HG02981 (cell line): ENCODE measurements around the gene BBS9.
A peak's percentile ranks its signal among the peaks of the same experiment; 100 is the strongest.
"Not testable (repeated sequence)": the region's sequence is repeated elsewhere in the genome, so short reads cannot be mapped to it uniquely, and the experiment has no call there.

Source experiments
- ATAC-seq: cut with Tn5 transposase; IDR thresholded peaks from one replicate; pipeline ENCODE4 v1.9.1; 2021; ENCODE audit warnings: mild to moderate bottlenecking, moderate library complexity; ENCODE audit not compliant: unreplicated experiment

BBS9 gene

DNA sequence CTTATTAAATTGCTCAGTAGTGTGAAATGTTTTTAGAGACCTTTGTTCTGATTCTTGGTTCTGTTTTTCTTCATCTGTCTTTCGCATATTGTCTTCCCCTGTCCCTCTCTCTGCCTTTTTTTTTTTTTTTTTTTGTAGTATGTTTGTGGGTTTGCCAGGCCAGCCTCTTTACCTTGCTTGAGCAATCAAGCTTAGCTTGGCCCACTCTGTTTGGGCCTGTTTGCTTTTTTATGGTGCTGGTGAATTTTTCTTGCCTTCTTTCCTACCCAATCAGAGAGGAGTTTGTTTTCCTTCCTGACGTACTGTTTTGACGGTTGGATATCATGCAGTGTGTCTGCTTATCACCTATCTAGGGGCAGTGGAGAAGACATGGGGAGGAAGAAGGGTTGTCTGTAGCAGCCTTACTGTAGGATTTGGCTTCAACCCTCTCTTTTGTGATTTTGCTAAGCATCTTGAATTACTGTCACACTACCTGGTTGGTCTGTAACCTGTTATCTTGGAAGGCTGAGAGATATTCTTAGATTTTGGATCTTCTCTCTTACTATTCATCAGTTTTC is 64.0 kb downstream of the BBS9 start:
- no peak for ATAC-seq

DNA sequence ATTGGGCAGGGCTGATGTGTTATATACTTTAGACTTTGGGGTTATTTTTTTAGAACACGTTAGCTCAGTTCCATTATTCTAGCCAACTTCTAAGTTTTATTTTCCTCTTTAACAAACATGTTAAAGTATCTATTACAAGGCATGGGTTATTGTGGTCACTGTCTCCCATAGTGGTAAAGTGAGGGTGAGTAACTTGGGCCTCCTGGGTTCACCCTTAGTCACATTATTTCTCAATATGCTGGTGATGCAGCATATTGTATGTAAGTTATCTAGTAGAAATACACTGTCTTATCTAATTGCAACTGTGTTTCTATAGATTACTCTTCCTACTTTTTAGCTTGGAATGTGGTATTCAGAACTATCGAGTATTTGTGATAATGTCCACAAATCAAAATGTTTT is 65.9 kb downstream of the BBS9 start:
- no peak for ATAC-seq

DNA sequence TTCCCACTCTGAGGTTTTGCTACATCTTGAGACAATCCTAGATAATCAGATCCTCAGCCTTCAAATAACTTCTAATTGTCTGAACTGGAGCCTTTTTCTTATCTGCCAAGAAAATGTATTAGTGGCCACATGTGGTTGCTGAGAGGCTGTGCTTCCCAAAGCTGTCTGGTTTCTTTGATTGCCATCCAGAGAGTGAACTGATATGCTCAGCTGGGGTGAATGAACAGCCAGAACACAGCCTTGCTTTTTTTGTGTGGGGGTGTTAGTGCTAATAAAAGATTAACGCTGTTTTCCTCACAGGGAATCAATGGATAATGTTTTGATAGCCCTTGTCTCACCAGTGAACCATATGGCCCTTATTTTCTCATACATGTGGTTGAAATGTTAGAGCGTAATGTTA is 66.9 kb downstream of the BBS9 start:
- no peak for ATAC-seq

DNA sequence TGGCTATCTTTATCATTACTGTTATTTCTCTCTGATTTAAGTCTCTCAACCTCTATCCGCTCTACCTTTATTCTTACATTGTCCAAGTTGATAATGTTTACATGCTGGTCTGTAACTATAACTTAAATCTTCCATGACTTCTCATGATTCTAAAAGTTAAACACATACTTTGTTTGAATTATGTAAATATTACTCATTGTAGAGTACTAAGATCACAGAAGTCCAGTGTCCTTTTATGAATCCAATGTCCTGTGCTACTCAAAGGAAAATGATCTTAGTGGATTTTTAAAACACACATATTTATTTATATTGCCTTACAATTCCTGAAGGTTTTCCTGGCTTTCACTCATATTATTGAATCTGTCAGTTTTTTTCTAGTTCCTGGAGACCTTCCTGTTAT is 70.9 kb downstream of the BBS9 start:
- no peak for ATAC-seq

DNA sequence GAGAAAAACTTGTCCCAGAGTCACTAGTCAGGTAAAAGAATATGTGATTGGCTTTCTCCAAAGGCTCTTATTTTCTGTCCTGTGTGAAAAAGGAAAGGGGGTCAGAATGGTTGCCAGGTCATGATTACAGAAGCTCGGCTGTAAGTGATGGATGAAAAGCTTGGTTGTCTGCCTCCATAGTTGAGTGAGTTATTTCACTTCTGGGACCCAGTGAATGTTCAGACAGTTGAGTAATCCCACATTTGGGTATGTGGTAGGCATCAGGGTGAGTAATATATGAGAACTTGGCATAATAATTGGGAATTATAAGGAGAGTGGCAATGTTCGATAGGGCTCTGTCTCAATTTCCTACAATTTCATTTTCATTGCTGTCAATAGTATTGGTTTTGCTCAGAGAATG is 72.5 kb downstream of the BBS9 start:
- no peak for ATAC-seq

DNA sequence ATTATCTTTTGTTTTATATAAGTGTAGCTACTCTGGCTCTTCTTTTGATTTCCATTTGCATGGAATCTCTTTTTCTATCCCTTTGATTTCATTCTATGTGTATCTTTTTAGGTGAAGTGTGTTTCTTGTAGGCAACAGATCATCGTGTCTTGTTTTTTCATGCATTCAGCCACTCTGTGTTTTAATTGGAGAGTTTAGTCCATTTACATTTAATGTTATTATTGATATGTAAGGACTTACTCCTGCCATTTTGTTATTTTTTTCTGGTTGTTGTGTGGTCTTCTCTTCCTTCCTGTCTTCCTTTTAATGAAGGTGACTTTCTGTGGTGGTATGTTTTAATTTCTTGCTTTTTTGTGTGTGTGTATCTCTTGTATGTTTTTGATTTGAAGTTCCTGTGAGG is 81.6 kb downstream of the BBS9 start:
- no peak for ATAC-seq

DNA sequence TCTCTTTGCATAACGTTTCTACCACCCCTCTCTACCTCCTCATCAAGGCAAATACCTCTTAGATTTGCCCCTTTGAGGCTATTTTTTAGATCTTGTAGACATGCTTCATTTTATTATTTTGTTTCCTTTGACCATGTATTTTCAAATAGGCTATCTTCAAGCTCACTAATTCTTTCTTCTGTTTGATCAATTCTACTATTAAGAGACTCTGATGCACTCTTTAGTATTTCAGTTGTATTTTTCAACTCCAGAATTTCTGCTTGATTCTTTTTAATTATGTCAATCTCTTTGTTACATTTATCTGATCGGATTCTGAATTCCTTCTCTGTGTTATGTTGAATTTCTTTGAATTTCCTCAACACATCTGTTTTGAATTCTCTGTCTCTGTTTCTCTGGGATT is 82.8 kb downstream of the BBS9 start:
- ATAC-seq = no peak

DNA sequence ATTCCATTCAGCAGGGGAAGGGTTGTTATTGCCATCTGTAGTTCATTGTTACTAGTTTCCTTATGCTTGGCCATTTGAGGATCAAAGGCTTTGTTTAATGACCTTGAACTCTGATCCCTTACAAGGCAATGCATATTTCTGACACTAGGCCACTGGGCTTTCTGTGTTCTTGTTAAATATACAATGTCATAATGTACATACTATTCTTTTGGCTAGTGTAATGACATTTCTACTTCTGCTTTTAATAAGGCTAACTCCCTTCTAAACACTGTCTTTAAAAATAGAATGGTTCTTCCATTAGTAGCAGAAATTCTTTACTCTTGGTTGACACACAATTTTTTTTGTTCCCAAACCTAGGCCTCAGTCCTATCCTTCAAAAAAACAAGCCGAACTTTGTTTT is 86.6 kb downstream of the BBS9 start:
- no peak for ATAC-seq

DNA sequence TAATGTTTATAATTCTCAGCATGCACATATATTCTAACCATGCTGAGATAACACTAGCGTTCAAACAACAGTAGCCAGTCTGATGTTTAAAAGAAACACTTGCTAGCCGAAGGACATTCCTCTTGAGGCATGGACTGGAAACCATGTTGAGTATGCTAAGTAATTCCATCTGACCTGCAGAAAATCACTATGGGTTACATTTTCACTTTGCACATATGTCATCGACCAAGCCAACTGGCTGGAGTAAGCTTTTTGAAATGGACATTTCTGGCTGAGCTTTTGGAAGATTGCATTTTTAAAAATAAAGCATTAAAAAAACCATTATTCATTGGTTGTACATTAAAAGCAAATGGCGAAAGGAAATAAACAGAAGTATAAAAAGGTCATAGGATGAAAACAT is 88.2 kb downstream of the BBS9 start:
- no peak for ATAC-seq

DNA sequence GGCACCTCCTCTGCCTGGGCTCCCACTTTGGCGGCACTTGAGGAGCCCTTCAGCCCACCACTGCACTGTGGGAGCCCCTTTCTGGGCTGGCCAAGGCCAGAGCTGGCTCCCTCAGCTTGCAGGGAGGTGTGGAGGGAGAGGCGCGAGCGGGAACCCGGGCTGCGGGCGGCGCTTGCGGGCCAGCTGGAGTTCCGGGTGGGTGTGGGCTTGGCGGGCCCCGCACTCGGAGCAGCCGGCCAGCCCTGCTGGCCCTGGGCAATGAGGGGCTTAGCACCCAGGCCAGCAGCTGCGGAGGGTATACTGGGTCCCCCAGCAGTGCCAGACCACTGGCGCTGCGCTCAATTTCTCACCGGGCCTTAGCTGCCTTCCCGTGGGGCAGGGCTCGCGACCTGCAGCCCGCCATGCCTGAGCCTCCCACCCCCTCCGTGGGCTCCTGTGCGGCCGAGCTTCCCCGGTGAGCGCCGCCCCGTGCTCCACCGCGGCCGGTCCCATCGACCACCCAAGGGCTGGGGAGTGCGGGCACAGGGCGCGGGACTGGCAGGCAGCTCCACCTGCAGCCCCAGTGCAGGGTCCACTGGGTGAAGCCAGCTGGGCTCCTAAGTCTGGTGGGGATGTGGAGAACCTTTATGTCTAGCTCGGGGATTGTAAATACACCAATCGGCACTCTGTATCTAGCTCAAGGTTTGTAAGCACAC is 89.6 kb downstream of the BBS9 start:
- not testable (repeated sequence) for ATAC-seq

DNA sequence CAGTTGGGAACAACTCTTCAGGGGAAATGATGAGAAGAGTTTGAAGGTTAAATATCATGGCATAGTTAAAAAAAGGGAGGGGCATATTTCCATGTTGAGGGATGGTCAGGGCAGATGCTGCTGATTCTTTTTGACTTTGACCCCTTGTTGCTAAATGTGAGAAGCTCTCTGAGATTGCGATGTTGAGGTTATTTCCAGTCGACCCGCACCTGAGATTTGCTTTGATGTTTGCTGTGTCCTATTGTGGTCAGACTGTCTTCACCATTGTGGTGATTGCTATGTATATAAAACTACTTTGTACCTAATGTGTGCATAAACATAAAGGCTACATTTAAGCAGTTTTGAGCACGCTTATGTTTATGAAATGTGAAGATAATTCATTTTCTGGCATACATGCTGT is 90.9 kb downstream of the BBS9 start:
- ATAC-seq = no peak

DNA sequence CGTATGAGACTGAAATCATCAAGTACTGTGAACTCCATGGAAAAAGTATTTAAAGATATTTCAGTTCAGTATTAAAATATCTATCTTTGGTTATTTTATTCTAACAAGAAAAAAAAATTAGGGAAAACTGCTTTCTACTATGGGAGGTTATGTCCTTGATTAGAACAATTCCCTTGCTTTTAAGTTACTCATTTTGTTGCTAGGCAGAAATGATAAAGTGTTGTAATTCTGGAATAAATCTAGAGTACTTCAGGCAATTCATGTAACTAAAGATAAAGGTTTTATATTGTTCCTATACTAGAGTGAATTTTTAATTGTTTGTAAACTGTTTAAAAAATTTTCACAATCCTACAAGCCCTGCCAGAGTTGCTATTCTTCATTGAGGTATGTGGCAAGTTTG is 92.0 kb downstream of the BBS9 start:
- no peak for ATAC-seq

DNA sequence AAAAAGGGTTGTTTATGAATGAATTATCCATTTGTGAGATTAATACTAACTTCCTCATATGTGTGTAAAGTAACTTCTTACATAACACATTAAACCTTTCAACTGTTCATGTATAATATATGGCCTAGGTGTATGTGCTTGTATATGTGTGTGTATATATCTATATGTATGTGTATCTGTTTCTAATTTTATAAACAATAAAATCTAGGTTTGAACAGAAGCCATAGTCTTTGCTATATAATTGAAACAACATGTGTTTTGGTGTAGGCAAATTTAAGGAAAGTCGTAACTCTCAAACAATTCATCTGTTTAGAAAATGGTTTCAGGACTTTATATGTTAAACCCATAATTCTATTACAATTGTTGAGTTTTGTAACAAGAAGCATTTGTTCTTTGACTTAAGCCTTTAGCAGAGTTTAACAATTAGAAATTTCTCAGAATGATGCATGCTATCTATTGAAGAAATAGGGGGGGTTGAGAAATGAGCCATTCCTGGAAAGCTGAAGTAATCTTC is 103.3 kb downstream of the BBS9 start:
- ATAC-seq = no peak

DNA sequence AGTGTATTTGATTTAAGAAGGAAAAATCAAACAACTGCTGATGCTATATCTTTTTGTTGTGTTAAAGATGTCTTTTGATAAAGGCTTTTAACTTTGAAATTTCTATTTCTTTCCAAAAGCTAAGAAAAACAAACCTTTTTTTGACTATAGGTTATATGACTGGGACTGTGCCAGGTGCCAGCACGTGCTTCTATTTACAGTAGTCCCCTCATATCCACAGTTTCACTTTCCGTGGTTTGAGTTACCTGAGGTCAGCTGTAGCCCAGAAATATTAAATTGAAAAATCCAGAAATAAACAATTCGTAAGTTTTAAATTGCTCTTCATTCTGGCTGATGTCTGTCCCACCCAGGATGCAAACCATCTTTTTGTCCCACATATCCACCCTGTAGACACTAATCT is 104.3 kb downstream of the BBS9 start:
- ATAC-seq = no peak

DNA sequence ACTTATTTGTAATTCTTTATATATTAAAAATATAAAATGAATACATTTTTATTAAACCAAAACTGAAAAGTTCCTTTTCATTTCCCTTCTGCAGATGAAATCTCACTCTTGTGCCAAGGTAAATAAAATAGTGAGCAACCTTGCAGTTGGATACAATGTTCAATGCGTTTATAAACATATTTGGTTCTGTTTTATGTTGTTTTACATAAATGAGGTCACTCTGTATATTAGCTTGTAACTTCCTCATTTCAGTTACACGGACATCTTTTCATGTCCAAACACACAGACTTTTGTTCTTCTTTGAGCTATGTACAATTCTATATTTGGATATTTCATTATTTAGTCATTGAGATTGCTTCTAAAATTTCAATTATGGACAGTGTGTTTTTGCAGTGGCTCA is 107.7 kb downstream of the BBS9 start:
- no peak for ATAC-seq

DNA sequence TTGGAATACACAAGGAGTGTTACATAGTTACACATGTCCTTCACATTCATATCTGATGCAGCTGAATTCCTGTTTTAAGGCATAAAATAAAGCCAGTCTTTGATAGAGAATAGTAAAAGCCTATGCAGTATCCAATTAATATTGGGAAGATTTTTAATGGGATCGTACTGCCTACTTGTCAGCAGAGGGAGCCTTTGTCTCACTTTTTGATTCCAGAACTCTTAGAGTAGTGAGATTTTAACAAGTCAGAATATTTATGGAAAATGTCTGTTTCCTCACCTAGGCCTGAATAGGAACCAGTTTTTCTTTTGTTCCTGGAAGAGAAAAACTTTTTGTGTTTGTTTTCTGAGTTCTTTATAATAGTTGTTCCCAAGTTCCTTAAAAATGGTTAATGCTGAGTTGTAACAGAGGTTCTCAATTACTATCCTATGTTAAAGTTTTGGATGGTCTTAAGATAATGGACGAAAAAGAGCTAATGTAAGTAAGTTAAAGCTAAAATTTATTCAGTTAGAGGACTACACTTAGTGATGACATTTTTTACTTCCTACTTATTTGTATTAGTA is 114.0 kb downstream of the BBS9 start:
- no peak for ATAC-seq

DNA sequence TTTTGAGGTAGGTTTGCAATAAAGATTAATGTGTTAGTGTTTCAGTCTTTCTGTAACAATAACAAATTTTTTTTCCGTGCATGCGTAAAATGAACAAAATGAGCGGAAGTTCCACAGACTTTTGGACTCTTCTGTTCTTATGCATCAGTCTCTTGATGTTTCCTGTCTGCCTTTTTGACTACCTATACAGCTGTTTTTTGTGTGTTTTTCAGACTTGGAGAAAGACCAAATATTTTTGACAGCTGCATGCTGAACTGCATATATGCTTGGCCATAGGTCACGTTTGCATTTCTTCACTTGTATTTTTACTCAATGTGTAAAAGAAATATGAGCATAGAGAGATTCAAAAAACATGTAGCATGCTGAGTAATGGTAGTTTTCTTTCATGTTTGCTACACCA is 119.3 kb downstream of the BBS9 start:
- ATAC-seq = no peak

DNA sequence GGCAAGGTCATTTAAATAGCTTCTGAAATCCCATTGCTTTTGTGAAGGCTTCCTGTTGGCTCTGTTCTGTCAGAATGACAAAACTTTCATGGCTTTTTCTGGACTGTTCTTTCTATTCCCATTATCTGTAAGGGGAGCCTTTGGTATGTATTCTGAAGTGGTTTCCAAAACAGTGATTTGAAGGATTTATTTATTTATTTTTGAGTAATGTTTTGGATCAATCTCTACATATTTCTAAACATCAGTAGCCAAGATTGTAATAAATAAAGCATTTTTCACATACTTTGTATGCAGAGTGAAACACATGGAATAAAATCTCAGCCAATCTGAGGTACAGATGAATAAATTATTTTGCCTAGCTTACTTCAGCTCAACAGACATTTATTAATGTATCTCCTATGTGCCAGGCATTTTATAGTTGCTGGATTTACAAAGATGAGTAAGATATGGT is 121.1 kb downstream of the BBS9 start:
- no peak for ATAC-seq

DNA sequence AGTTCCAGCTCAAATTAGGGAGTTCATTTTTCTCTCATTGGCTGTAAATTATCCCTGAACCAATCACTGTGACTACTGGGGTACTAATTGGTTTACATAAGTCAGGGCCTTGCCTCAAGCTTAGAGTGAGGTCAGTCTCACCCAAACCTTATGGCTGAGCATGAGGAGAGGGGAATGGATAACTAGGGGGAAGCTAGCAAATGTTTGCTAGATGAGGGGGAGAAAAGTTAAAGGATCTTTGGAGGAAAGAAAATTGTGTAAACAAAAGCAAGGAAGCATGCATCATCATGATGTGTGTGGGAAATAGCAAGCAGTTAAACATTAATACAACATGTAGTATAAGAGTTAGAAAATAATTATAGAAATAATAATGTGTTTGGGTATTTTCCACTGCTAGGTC is 121.9 kb downstream of the BBS9 start:
- no peak for ATAC-seq

DNA sequence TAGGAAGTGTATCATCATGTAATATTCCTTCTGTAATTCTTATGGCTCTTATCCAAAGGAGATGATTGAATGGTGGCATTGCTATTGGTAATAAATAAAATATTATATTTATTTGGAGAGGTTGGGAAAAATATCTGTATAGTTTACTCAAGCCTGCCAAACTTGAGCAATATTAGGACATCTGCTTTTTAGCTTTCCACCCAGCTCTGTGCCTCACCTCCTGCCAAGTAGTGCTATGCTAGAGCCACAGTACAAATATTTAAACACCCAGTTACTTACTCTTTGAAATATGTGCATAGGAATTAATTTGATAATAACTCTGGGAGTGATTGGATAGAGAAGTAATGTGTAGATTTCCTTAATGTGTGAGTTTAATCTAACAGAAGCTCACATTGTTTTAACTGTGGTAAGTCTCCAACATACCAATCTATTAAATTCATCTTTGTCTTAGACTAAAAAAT is 129.2 kb downstream of the BBS9 start:
- no peak for ATAC-seq

DNA sequence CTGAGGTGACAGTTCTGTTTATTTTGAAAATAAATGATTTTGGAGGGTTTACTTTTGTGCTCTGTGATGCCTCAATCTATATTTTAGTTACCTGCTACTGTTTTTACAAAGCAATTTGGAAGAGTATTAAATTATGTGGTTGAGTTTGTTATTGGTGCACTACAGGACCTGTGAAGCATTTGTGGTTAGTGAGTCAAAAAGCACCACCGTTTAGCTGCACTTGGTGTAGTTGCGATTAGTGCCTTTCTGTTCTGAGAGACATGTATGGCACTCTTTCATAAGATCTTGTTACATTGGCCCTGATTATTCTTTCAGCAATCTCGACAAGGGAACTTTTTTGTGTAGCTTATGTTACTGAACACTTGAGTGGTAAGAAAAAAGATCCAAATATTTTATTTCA is 132.2 kb downstream of the BBS9 start:
- peak; percentile 73 for ATAC-seq

DNA sequence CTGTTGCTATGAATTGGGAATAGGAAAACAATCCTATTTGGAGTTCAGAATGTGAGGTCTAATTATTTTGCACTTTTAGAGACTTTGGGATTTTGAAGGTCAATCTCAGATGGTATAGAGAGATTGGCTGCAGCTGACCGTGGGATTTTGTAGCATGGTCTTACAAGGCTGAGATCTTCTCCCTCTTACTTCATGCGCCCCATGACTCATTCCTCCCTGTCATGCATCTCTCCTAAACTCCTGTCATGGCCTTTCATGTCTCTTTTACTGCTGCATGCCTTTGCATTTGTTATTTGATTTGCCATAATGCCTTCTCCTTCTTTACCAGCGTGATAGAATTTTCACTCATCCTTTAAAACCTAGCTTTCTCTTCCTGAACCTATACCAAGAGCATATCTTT is 133.1 kb downstream of the BBS9 start:
- ATAC-seq = no peak
